Measurements from ENCODE around the gene CLEC3B.

GRCh38 chr3:44982817-44983216, 43.3 kb upstream of the CLEC3B start:
- TF ChIP-seq, protein P1, sequence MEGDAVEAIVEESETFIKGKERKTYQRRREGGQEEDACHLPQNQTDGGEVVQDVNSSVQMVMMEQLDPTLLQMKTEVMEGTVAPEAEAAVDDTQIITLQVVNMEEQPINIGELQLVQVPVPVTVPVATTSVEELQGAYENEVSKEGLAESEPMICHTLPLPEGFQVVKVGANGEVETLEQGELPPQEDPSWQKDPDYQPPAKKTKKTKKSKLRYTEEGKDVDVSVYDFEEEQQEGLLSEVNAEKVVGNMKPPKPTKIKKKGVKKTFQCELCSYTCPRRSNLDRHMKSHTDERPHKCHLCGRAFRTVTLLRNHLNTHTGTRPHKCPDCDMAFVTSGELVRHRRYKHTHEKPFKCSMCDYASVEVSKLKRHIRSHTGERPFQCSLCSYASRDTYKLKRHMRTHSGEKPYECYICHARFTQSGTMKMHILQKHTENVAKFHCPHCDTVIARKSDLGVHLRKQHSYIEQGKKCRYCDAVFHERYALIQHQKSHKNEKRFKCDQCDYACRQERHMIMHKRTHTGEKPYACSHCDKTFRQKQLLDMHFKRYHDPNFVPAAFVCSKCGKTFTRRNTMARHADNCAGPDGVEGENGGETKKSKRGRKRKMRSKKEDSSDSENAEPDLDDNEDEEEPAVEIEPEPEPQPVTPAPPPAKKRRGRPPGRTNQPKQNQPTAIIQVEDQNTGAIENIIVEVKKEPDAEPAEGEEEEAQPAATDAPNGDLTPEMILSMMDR (IDR thresholded peaks at IDR 0.05; ENCODE audit: low read depth, low read length, poor library complexity, severe bottlenecking) = no peak
- TF ChIP-seq EZH2phosphoT487 (IDR thresholded peaks at IDR 0.05; ENCODE audit: borderline replicate concordance, low read length) = no peak
